Tibial nerve (tissue), 4 donors: ENCODE data around the gene TRAF3. TPM values are rescaled to one million over a fixed set of nuclear protein-coding genes. Genes with fewer than 3 reads are reported as not detected.

Experiments
- DNase-seq, 2 donors: peaks; one replicate each; pipeline ENCODE4 v3.0.0-alpha.2; 2019; ENCODE audit warnings: low spot score in 2 of 2
- H3K27ac ChIP-seq, 4 donors: fragments of 200-600 bp; sonication (generic) in 3 of 4; one replicate each; pipeline ENCODE4 v1.5.1; 2017 to 2019; ENCODE audit warnings: mild to moderate bottlenecking in 1 of 4
- H3K27me3 ChIP-seq, 2 donors: fragments of 200-600 bp; sonication (generic) in 1 of 2; one replicate each; pipeline versions ENCODE4 v1.5.1 to v1.6.0; 2017 to 2019
- H3K36me3 ChIP-seq, 3 donors: fragments of 200-600 bp; sonication (generic); one replicate each; pipeline ENCODE4 v1.5.1; 2018 to 2019
- H3K4me1 ChIP-seq, 4 donors: fragments of 200-600 bp; sonication (generic) in 3 of 4; one replicate each; pipeline ENCODE4 v1.5.1; 2017 to 2019
- H3K4me3 ChIP-seq, 4 donors: fragments of 200-600 bp; sonication (generic) in 3 of 4; one replicate each; pipeline ENCODE4 v1.5.1; 2017 to 2019; ENCODE audit warnings: mild to moderate bottlenecking in 1 of 4, moderate library complexity in 1 of 4
- H3K9me3 ChIP-seq, 4 donors: fragments of 200-600 bp; sonication (generic) in 3 of 4; one replicate each; pipeline ENCODE4 v1.5.1; 2017 to 2019
- EP300 ChIP-seq, 2 donors: sonication (generic); formaldehyde crosslinking; IDR thresholded peaks; one replicate each; pipeline ENCODE4 v1.6.1; 2017; ENCODE audit warnings: antibody characterized with exemption in 2 of 2, mild to moderate bottlenecking in 1 of 2
- POLR2A ChIP-seq, 2 donors: fragments of 450-650 bp; IDR thresholded peaks; one replicate each; pipeline ENCODE4 v1.6.1; 2017; ENCODE audit warnings: antibody characterized with exemption in 2 of 2, mild to moderate bottlenecking in 2 of 2, moderate library complexity in 2 of 2
- WGBS, 2 donors: methylation state at CpG; one replicate each; pipeline ENCODE4 v1.1.5; 2018; 5-methylcytosine and 5-hydroxymethylcytosine counted together
- total RNA-seq, 4 donors: library from RNA; depleted of rRNA; stranded (reverse); fragments of >200 nt; gene quantifications; one replicate each; pipeline ENCODE4 v1.1.0, GENCODE V29; 2016
- TF ChIP-seq, protein P1 (sequence below), 5 experiments: fragments of 200-600 bp in 3 of 5; fragments of 450-650 bp in 2 of 5; sonication (generic) in 3 of 5; IDR thresholded peaks; one replicate each; pipeline ENCODE4 v1.5.1; 2016 to 2019; ENCODE audit warnings: antibody characterized with exemption in 5 of 5, mild to moderate bottlenecking in 3 of 5, moderate library complexity in 2 of 5

TRAF3 gene
- total RNA-seq, 4 donors from 2014 or later, result 4.8 to 20.7 (median 13.4) TPM

- H3K4me1 ChIP-seq, result peaks cover 0 to 21% (median 2%) of the 10 kb centered on the region in 4 donors
- no peak overlapping the region for H3K27ac ChIP-seq
- H3K27me3 ChIP-seq, result no peaks in the 10 kb centered on the region
- no peaks in the 10 kb centered on the region for H3K9me3 ChIP-seq
- 84 to 87% methylated on average over 11 of the region's 11 CpGs for WGBS, 2 donors
- H3K36me3 ChIP-seq, result no peaks in the 10 kb centered on the region
- TF ChIP-seq EP300 (IDR thresholded peaks at IDR 0.05) (no peak), POLR2A (IDR thresholded peaks at IDR 0.05) (no peak)
- TF ChIP-seq, protein P1, sequence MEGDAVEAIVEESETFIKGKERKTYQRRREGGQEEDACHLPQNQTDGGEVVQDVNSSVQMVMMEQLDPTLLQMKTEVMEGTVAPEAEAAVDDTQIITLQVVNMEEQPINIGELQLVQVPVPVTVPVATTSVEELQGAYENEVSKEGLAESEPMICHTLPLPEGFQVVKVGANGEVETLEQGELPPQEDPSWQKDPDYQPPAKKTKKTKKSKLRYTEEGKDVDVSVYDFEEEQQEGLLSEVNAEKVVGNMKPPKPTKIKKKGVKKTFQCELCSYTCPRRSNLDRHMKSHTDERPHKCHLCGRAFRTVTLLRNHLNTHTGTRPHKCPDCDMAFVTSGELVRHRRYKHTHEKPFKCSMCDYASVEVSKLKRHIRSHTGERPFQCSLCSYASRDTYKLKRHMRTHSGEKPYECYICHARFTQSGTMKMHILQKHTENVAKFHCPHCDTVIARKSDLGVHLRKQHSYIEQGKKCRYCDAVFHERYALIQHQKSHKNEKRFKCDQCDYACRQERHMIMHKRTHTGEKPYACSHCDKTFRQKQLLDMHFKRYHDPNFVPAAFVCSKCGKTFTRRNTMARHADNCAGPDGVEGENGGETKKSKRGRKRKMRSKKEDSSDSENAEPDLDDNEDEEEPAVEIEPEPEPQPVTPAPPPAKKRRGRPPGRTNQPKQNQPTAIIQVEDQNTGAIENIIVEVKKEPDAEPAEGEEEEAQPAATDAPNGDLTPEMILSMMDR (IDR thresholded peaks at IDR 0.05), result no peak
- no peak overlapping the region for H3K4me3 ChIP-seq
- no peak for DNase-seq
Observed at GRCh38 chr14:102826161-102826560, 48.9 kb downstream of the TRAF3 start.

DNA sequence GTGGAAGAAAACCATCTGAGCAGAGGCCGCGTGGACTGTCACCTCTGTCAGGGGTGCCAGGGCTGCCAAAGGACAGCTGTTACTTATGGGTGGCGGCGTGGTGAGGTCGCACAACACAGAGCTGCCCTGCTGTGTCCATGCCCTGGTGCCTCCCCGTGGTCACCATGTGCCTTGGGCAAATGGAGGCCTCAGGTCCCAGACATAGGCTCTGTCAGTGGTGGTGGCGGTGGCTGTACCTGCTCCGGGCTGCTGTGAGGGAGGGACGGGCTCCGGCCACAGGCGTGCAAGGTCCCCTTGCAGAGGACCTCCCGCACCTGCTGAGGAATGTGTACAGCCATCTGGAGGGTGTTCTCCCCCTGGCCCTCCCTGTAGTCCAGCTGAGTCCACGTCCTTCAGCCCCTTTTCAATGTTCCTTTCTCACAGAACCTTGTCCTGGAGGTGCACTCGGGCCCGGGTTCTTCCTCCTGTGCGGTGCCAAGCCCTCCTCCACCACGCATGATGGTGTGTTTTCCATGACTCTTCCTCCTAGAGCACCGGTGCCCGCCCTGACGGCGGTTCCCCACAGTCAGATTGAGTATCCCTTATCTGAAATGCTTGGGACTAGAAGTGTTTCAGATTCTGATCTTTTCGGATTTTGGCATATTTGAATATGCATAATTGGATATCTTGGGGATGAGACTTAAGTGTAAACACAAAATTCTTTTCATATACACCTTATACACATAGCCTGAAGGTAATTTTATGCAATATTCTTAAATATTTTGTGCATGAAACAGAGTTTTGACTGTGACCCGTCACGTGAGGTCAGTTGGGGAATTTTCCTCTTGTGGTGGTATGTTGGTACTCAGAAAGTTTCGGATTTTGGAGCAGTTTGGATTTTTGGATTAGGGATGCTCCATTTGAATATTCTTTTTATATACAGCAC is 49.8 kb downstream of the TRAF3 start:
- H3K4me3 ChIP-seq, result no peak overlapping the region
- TF ChIP-seq, protein P1 (IDR thresholded peaks at IDR 0.05), result no peak
- TF ChIP-seq POLR2A (IDR thresholded peaks at IDR 0.05) (no peak), EP300 (IDR thresholded peaks at IDR 0.05) (no peak)
- no peak overlapping the region for H3K27ac ChIP-seq
- 91 to 93% methylated on average over 21 to 24 of the region's 25 CpGs for WGBS, 2 donors
- no peaks in the 10 kb centered on the region for H3K9me3 ChIP-seq
- no peaks in the 10 kb centered on the region for H3K36me3 ChIP-seq
- peaks cover 0 to 21% (median 2%) of the 10 kb centered on the region in 4 donors for H3K4me1 ChIP-seq
- no peak for DNase-seq
- H3K27me3 ChIP-seq, result no peaks in the 10 kb centered on the region

- TF ChIP-seq POLR2A (IDR thresholded peaks at IDR 0.05), result no peak
- TF ChIP-seq, protein P1 (IDR thresholded peaks at IDR 0.05), result no peak
- no peak for TF ChIP-seq EP300 (IDR thresholded peaks at IDR 0.05)
- Histone ChIP-seq H3K9me3 (no peaks in the 10 kb centered on the region), H3K4me1 (peaks cover 0 to 21% (median 2%) of the 10 kb centered on the region in 4 donors), H3K27ac (no peak overlapping the region), H3K27me3 (no peaks in the 10 kb centered on the region), H3K36me3 (no peaks in the 10 kb centered on the region), H3K4me3 (no peak overlapping the region)
- DNase-seq, result no peak
- WGBS, 2 donors, result 83 to 92% methylated on average over 13 of the region's 13 CpGs
Observed at GRCh38 chr14:102827716-102828115, 50.5 kb downstream of the TRAF3 start.

DNA sequence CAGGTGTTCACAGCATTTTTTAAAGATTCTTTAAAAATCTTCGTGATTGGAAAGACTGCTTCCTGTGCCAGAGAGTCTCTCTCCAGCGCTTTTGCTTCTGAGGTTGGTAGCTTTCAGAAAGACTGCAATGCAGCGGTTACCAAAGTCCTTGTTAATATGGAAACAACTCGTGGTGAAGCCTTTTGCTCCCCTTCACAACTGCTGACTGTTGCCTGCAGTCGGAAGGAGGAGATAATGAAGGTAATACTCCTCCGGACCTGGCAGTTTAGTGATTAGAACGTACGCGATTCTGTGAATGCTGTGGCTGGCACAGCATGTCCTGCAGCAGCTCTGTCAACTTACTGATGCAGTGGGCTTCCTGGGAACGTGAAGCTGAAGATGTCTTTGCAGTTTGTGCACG is 50.9 kb downstream of the TRAF3 start:
- H3K9me3 ChIP-seq, result no peaks in the 10 kb centered on the region
- WGBS, 2 donors, result 74 to 79% methylated on average over 11 of the region's 11 CpGs
- TF ChIP-seq POLR2A (IDR thresholded peaks at IDR 0.05) (no peak), EP300 (IDR thresholded peaks at IDR 0.05) (no peak)
- TF ChIP-seq, protein P1 (IDR thresholded peaks at IDR 0.05), result no peak
- peaks cover 0 to 21% (median 2%) of the 10 kb centered on the region in 4 donors for H3K4me1 ChIP-seq
- DNase-seq, result no peak
- no peak overlapping the region for H3K4me3 ChIP-seq
- H3K36me3 ChIP-seq, result no peaks in the 10 kb centered on the region
- no peaks in the 10 kb centered on the region for H3K27me3 ChIP-seq
- no peak overlapping the region for H3K27ac ChIP-seq

DNA sequence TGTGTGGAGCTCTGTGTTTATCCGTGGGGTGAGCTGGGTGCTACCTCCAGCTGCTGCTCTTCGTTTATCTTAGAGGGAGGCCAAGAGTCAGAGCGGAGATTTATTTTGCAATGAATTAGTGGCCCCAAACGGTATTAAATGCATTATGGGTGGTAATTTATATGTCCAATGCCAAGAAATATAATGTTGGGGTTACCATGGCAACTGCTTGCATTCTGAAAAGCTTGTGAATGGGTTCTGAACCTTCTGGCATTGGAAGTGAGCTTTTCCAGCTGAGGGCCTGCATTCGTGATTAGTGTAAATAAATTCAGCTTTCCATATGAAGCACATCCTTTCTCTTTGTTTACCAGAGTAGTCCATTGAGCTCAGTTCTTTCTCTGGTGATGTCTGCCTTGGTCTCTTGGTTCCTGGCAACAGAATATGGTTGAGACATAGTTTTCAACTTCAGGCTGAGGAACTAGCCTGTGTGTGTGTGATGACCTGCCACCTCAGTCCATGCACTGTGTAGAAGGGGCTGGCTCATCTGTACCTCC is 51.8 kb downstream of the TRAF3 start:
- Histone ChIP-seq H3K4me1 (peaks cover 0 to 21% (median 2%) of the 10 kb centered on the region in 4 donors), H3K9me3 (no peaks in the 10 kb centered on the region), H3K27me3 (no peaks in the 10 kb centered on the region), H3K27ac (no peak overlapping the region), H3K4me3 (no peak overlapping the region), H3K36me3 (no peaks in the 10 kb centered on the region)
- WGBS, 2 donors, result 55 to 67% methylated on average over 5 of the region's 5 CpGs
- no peak for TF ChIP-seq EP300 (IDR thresholded peaks at IDR 0.05)
- TF ChIP-seq POLR2A (IDR thresholded peaks at IDR 0.05), result no peak
- TF ChIP-seq, protein P1 (IDR thresholded peaks at IDR 0.05), result no peak
- no peak for DNase-seq
